Psoas muscle (tissue), 8 donors: Measurements from ENCODE around the gene POLL. TPM values are rescaled to one million over a fixed set of nuclear protein-coding genes. Genes with fewer than 3 reads are reported as not detected.
A peak's percentile ranks its signal among the peaks of the same experiment; 100 is the strongest.

Experiments
- ATAC-seq, 4 donors: fragments of 200-7000 bp; cut with Tn5 transposase; one replicate each; pipeline ENCODE4 v1.9.1; 2020; ENCODE audit warnings: moderate library complexity in 3 of 4, mild to moderate bottlenecking in 2 of 4
- DNase-seq, 2 donors: peaks; one replicate each; pipeline ENCODE4 v3.0.0-alpha.2; 2020
- H3K27ac ChIP-seq: fragments of 200-600 bp; one replicate; pipeline ENCODE4 v1.8.0; 2022
- H3K27me3 ChIP-seq, 3 donors: fragments of 200-600 bp in 1 of 3; one replicate each; pipeline versions ENCODE4 v1.6.1 to v1.8.0; 2013 to 2022; ENCODE audit warnings: low read length in 2 of 3, mild to moderate bottlenecking in 2 of 3, moderate library complexity in 1 of 3; ENCODE audit not compliant: insufficient read depth in 3 of 3
- H3K36me3 ChIP-seq, 2 donors: fragments of 200-600 bp in 1 of 2; one replicate each; pipeline versions ENCODE4 v1.6.1 to v1.8.0; 2013 to 2022; ENCODE audit warnings: low read depth in 1 of 2, mild to moderate bottlenecking in 1 of 2, moderate library complexity in 1 of 2; ENCODE audit not compliant: insufficient read depth in 1 of 2
- H3K4me1 ChIP-seq: fragments of 200-600 bp; one replicate; pipeline ENCODE4 v1.8.0; 2022
- H3K4me3 ChIP-seq: fragments of 200-600 bp; one replicate; pipeline ENCODE4 v1.8.0; 2022; ENCODE audit warnings: mild to moderate bottlenecking
- H3K9me3 ChIP-seq: fragments of 200-600 bp; one replicate; pipeline ENCODE4 v1.8.0; 2022
- CTCF ChIP-seq: fragments of 200-600 bp; IDR thresholded peaks from one replicate; pipeline ENCODE4 v1.8.0; 2022; ENCODE audit warnings: antibody characterized with exemption
- WGBS, 3 donors: extraction: QIAGEN DNeasy Blood & Tissue Kit; methylation state at CpG; one replicate each; pipeline versions ENCODE4 v1.1.6 to v1.1.7; 2013; 5-methylcytosine and 5-hydroxymethylcytosine counted together
- intact Hi-C, 2 donors: fragments of 100-400 bp; cut with DNase I; formaldehyde crosslinking; loops; one replicate each; pipeline versions ENCODE4 v1.11.0 to v1.14.2; 2022
- polyA plus RNA-seq, 3 donors: library from polyadenylated mRNA; stranded (reverse); fragments of 200-250 nt; gene quantifications; one replicate each; pipeline ENCODE4 v1.2.3, GENCODE V29; 2013
- total RNA-seq, 4 donors: library from RNA; stranded (reverse); fragmentation: NEBNext Ultra II Directional in 2 of 4; extraction: Animal tissue kit (Norgen Biotek cat#: 25700) in 2 of 4; gene quantifications; one replicate each; pipeline versions ENCODE4 v1.2.1 to v1.2.4, GENCODE V29; 2021 to 2023
- donor health status: healthy with polysubstance abuse.
- donor health status: DM: no; HTN: no; CAD: no; lungs with moderate emphysema.
- donor health status: Bipolar disorder and iron deficiency.
- donor health status: healthy.
- donor health status: DM: yes; HTN: yes; CAD: no.
- donor health status: DM: no; HTN: no; CAD: no.
- donor health status: DM: no; HTN: no; CAD: no.
- donor health status: DM: yes; HTN: yes; CAD: no.

The POLL gene
- total and polyA plus RNA-seq, 7 donors: 19.0 to 29.3 (median 21.6) TPM

- Histone ChIP-seq H3K4me3 (peak overlapping the region; percentile 49), H3K9me3 (no peaks in the 10 kb centered on the region), H3K4me1 (no peaks in the 10 kb centered on the region), H3K36me3 (no peaks in the 10 kb centered on the region), H3K27ac (no peak overlapping the region), H3K27me3 (peaks cover 0 to 50% (median 13%) of the 10 kb centered on the region in 3 donors)
- 9 to 14% (median 11%) methylated on average over 50 to 59 of the region's 59 CpGs for WGBS, 3 donors
- DNase-seq (peak; percentile 34 to 52), ATAC-seq (peak in 3 of 4 donors; percentile 16 to 20 (median 19))
- intact Hi-C loops: no loop called here
- no peak for TF ChIP-seq CTCF
Measured at GRCh38 chr10:101566333-101567164, 21.5 kb downstream of the POLL start.

- ATAC-seq (no peak), DNase-seq (peak in 1 of 2 donors; percentile 19)
- Histone ChIP-seq H3K36me3 (no peaks in the 10 kb centered on the region), H3K4me3 (no peak overlapping the region), H3K27ac (no peak overlapping the region), H3K4me1 (no peaks in the 10 kb centered on the region), H3K9me3 (no peaks in the 10 kb centered on the region), H3K27me3 (peaks cover 0 to 50% (median 13%) of the 10 kb centered on the region in 3 donors)
- TF ChIP-seq CTCF: no peak
- intact Hi-C loops: no loop called here
- WGBS, 3 donors: 67 to 71% (median 70%) methylated on average over 8 of the region's 8 CpGs
Measured at GRCh38 chr10:101565936-101566332, 22.1 kb downstream of the POLL start.

- ATAC-seq (no peak), DNase-seq (peak in 1 of 2 donors; percentile 12)
- no peak for TF ChIP-seq CTCF
- no peak overlapping the region for H3K27ac ChIP-seq
- no peaks in the 10 kb centered on the region for H3K36me3 ChIP-seq
- intact Hi-C loops: no loop called here
- 84 to 93% (median 86%) methylated on average over 5 of the region's 5 CpGs for WGBS, 3 donors
- H3K9me3 ChIP-seq: no peaks in the 10 kb centered on the region
- no peak overlapping the region for H3K4me3 ChIP-seq
- H3K27me3 ChIP-seq: peaks cover 0 to 50% (median 13%) of the 10 kb centered on the region in 3 donors
- H3K4me1 ChIP-seq: no peaks in the 10 kb centered on the region
Measured at GRCh38 chr10:101565370-101565900, 22.6 kb downstream of the POLL start.

- intact Hi-C loops: no loop called here
- 82 to 87% (median 83%) methylated on average over 15 of the region's 15 CpGs for WGBS, 3 donors
Measured at GRCh38 chr10:101564490-101564991, 23.5 kb downstream of the POLL start.

More at GRCh38 chr10:101564490-101564991, 23.5 kb downstream of the POLL start:
- peak in 1 of 2 donors; percentile 48 for DNase-seq
- no peaks in the 10 kb centered on the region for H3K36me3 ChIP-seq
- H3K4me1 ChIP-seq: no peaks in the 10 kb centered on the region
- no peak overlapping the region for H3K27ac ChIP-seq
- no peak for TF ChIP-seq CTCF
- H3K9me3 ChIP-seq: no peaks in the 10 kb centered on the region
- H3K27me3 ChIP-seq: peaks cover 0 to 44% (median 12%) of the 10 kb centered on the region in 3 donors
- no peak overlapping the region for H3K4me3 ChIP-seq
- no peak for ATAC-seq
